ENCODE results near the gene CHN2.

The CHN2 gene

DNA sequence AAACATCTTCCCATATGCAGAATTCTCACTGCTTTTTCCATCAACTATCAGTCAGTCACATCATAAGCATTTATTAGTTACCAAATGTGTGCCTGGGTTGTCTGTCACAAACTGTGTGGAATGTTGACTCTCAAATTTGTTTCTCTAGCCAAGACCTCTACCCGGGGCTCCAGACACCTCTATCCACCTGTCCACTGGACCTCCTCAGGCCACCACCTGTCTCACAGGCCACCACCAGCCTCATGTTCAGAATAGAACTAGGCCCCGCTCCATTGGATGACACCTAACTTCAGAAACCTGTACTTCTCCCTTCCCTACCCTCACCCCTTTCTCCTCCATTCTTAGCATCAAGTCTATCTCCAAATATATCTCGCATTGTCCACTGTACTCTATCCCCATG is 176.9 kb downstream of the CHN2 start:
- H4K20me1 ChIP-seq (ENCODE audit: low read depth, low read length) = no peaks in the 10 kb centered on the region
- H3K9ac ChIP-seq (ENCODE audit: low read length) = no peak overlapping the region
- H3K27ac ChIP-seq (ENCODE audit: low read depth, low read length) = no peak overlapping the region
- H3K36me3 ChIP-seq (ENCODE audit: low read length) = no peaks in the 10 kb centered on the region
- H3K4me3 ChIP-seq (ENCODE audit: insufficient read depth, low read length, poor library complexity, severe bottlenecking) = no peak overlapping the region
- no peaks in the 10 kb centered on the region for H3K79me2 ChIP-seq (ENCODE audit: insufficient read depth, low read length)
- TF ChIP-seq, protein P1, sequence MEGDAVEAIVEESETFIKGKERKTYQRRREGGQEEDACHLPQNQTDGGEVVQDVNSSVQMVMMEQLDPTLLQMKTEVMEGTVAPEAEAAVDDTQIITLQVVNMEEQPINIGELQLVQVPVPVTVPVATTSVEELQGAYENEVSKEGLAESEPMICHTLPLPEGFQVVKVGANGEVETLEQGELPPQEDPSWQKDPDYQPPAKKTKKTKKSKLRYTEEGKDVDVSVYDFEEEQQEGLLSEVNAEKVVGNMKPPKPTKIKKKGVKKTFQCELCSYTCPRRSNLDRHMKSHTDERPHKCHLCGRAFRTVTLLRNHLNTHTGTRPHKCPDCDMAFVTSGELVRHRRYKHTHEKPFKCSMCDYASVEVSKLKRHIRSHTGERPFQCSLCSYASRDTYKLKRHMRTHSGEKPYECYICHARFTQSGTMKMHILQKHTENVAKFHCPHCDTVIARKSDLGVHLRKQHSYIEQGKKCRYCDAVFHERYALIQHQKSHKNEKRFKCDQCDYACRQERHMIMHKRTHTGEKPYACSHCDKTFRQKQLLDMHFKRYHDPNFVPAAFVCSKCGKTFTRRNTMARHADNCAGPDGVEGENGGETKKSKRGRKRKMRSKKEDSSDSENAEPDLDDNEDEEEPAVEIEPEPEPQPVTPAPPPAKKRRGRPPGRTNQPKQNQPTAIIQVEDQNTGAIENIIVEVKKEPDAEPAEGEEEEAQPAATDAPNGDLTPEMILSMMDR (IDR thresholded peaks at IDR 0.05; ENCODE audit: insufficient read depth, low read length, poor library complexity, severe bottlenecking) = no peak
- no peak for TF ChIP-seq EZH2phosphoT487 (conservative IDR thresholded peaks at IDR 0.05; ENCODE audit: low read length)
- H3K27me3 ChIP-seq (ENCODE audit: low read length) = no peaks in the 10 kb centered on the region
- H3K4me2 ChIP-seq (ENCODE audit: low read depth, low read length, poor library complexity, severe bottlenecking) = no peak overlapping the region
- H3F3A ChIP-seq (ENCODE audit: insufficient read depth) = no peaks in the 10 kb centered on the region
- no peaks in the 10 kb centered on the region for H3K9me3 ChIP-seq (ENCODE audit: insufficient read depth, low read length)
- H3K9me2 ChIP-seq (replicated peaks; ENCODE audit: insufficient read depth, low read length) = no peaks in the 10 kb centered on the region
- H2AFZ ChIP-seq (ENCODE audit: low read depth, low read length, severe bottlenecking) = no peak overlapping the region

DNA sequence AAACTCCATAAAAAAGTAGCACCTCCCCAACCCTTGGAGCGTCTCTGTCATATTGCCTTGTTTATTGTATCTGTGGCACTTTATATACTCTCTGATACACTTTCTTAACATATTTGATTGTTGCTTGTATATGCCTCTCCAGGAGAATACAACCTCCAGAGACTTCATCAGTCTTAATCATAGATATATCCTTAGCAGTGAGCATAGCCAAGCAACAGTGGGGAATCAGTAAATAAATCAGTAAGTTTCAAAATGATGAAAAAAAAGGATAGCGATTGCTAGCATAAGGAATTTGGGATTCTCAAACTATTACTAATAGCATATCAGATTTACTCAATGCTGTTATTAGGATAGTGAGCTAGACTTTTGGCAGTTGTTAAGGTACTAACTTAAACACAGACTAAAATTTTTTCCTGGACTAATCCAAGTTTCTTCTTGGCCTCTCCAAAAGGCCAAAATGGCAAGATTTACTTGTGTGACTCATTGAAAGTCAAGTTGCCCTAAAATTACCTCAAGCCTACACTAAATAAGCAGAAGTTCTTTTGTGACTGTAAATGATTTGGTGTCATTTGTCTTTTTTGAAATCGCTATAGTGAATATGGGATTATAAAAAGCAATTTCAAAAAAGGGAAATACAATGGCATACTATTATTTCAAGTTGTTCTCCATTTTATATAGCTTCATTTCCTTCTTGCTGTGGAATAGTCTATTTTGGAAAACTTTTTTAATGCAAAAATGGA is 177.9 kb downstream of the CHN2 start:
- no peaks in the 10 kb centered on the region for H3F3A ChIP-seq (ENCODE audit: insufficient read depth)
- no peaks in the 10 kb centered on the region for H3K27me3 ChIP-seq (ENCODE audit: low read length)
- no peak overlapping the region for H3K4me3 ChIP-seq (ENCODE audit: insufficient read depth, low read length, poor library complexity, severe bottlenecking)
- TF ChIP-seq EZH2phosphoT487 (conservative IDR thresholded peaks at IDR 0.05; ENCODE audit: low read length) = no peak
- TF ChIP-seq, protein P1 (IDR thresholded peaks at IDR 0.05; ENCODE audit: insufficient read depth, low read length, poor library complexity, severe bottlenecking) = no peak
- H3K36me3 ChIP-seq (ENCODE audit: low read length) = no peaks in the 10 kb centered on the region
- H3K27ac ChIP-seq (ENCODE audit: low read depth, low read length) = no peak overlapping the region
- no peak overlapping the region for H3K9ac ChIP-seq (ENCODE audit: low read length)
- H4K20me1 ChIP-seq (ENCODE audit: low read depth, low read length) = no peaks in the 10 kb centered on the region
- no peaks in the 10 kb centered on the region for H3K79me2 ChIP-seq (ENCODE audit: insufficient read depth, low read length)
- H3K9me2 ChIP-seq (replicated peaks; ENCODE audit: insufficient read depth, low read length) = no peaks in the 10 kb centered on the region
- no peak overlapping the region for H2AFZ ChIP-seq (ENCODE audit: low read depth, low read length, severe bottlenecking)
- no peaks in the 10 kb centered on the region for H3K9me3 ChIP-seq (ENCODE audit: insufficient read depth, low read length)
- no peak overlapping the region for H3K4me2 ChIP-seq (ENCODE audit: low read depth, low read length, poor library complexity, severe bottlenecking)

DNA sequence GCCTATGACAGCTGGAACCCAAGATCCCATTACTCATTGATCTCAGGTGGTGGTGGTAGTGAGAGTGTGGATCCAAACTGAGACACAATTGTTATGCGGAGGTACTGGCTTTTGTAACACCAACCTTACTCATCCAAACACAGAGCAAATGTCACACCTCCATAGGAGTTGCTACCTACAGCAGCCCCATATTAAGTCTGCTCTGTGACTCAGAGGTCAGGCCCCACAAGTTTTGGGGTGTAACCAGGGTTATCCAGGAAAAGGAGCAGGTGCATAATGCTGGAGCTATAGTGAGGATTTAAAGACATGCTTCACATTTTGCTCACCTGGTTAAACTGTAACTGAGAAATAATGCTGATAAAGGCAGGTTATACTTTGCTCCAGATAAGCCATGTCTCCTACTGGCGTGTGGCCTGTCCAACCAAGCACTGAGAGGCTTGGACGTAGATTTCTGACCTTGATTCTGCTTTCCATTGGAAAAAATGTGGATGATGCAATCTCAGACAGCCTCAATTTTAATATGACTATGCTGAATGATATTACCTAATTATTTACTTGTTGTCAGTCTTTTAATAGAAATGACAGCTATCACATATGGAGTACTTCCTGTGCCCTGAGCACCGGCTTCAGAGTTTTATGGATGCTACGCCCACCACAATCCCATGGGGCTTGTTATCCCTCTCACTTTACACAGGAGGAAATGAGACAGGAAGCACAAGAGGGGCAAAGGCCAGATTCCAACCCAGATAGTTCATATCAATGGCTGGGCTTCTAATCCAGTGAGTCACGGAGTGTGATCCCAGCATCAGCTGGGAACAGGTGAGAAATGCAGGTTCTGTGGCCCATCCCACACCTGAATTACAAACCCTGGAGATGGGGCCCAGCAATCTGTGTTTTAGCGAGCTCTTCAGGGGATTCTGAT is 181.3 kb downstream of the CHN2 start:
- Histone ChIP-seq H2AFZ (ENCODE audit: low read depth, low read length, severe bottlenecking) (no peak overlapping the region), H3K9me3 (ENCODE audit: insufficient read depth, low read length) (no peaks in the 10 kb centered on the region), H3K4me2 (ENCODE audit: low read depth, low read length, poor library complexity, severe bottlenecking) (no peak overlapping the region), H4K20me1 (ENCODE audit: low read depth, low read length) (no peaks in the 10 kb centered on the region), H3K36me3 (ENCODE audit: low read length) (no peaks in the 10 kb centered on the region), H3K4me3 (ENCODE audit: insufficient read depth, low read length, poor library complexity, severe bottlenecking) (no peak overlapping the region), H3K27ac (ENCODE audit: low read depth, low read length) (no peak overlapping the region), H3F3A (ENCODE audit: insufficient read depth) (no peaks in the 10 kb centered on the region), H3K9ac (ENCODE audit: low read length) (no peak overlapping the region), H3K9me2 (replicated peaks; ENCODE audit: insufficient read depth, low read length) (no peaks in the 10 kb centered on the region), H3K79me2 (ENCODE audit: insufficient read depth, low read length) (no peaks in the 10 kb centered on the region), H3K27me3 (ENCODE audit: low read length) (no peaks in the 10 kb centered on the region)
- no peak for TF ChIP-seq EZH2phosphoT487 (conservative IDR thresholded peaks at IDR 0.05; ENCODE audit: low read length)
- TF ChIP-seq, protein P1 (IDR thresholded peaks at IDR 0.05; ENCODE audit: insufficient read depth, low read length, poor library complexity, severe bottlenecking) = no peak
